D721Med (cell line): ENCODE measurements around the gene EGFL7.

Experiments used
- DNase-seq: peaks from one replicate; pipeline ENCODE4 v3.0.0; 2011; ENCODE audit warnings: low spot score; ENCODE audit not compliant: insufficient read length
- FAIRE-seq: peaks from 2 replicates; lab custom pipeline; 2011; peaks lifted over from hg19 to GRCh38; lab: Jason Lieb, UNC
- CTCF ChIP-seq: IDR thresholded peaks from 2 replicates; pipeline ENCODE4 v1.5.1; 2012; ENCODE audit warnings: mild to moderate bottlenecking, control low read depth; ENCODE audit not compliant: insufficient read depth; ENCODE audit errors: missing control alignments

EGFL7 gene

GRCh38 chr9:136654820-136655535 is 7.7 kb upstream of the EGFL7 start:
- no peak for TF ChIP-seq CTCF
- no peak for DNase-seq
- FAIRE-seq: no peak

DNA sequence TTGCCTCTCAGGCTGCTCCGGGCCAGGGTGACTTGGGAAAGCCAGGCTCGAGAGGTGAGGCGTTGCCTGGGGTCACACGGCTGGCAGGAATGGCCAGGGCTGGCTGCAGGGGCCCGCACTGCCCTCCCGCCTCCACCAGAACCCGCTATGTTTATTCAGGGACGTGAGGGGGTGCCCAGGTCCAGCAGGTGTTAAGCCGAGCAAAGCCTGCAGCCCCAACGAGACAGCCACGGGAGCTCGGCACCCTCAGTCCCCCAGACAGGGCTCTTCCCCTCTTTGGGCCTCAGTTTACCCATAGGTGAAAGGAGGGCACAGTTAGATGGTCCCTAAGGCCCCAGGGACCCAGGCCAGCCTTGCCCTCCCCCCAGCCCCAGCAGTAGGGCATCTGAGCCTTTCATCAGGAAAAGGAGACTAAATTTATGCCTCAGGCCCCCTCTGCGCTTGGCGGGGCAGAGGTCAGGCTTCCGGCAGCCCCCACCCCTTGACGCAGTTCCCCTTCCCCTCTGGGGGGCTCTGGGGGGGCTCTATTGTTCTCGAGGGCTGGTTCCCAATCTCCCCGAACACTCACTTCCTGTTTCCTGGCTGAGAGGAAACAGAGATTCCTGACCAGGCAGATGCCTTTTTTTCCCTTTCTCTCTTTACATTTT is 7.1 kb upstream of the EGFL7 start:
- no peak for DNase-seq
- no peak for TF ChIP-seq CTCF
- FAIRE-seq: no peak

DNA sequence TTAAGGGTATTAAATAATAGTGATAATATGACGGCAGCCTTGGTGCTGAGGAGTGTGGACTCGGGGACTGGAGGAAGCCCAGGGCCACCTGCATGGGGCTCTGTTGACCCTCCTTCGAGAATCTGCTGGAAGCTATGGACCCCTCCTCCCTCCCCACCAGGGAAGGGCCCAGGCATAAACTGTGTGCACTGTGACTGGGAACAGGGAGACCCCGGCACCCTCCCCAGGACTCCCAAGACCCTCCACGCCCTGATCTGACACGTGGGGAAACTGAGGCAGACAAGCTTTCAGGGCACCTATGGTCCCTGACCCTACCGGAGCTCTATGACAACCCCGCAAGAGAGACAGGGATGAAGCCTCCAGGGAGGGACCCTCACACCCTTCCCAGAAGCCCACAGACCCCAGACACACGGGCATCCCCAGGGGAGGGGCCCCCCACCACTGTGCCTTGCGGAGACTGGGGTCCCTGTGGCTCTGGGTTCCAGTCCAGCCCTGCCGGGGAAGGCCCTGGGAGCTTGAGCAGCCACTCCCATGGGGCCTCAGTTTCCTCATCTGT is 6.5 kb upstream of the EGFL7 start:
- TF ChIP-seq CTCF: no peak
- no peak for FAIRE-seq
- DNase-seq: no peak

DNA sequence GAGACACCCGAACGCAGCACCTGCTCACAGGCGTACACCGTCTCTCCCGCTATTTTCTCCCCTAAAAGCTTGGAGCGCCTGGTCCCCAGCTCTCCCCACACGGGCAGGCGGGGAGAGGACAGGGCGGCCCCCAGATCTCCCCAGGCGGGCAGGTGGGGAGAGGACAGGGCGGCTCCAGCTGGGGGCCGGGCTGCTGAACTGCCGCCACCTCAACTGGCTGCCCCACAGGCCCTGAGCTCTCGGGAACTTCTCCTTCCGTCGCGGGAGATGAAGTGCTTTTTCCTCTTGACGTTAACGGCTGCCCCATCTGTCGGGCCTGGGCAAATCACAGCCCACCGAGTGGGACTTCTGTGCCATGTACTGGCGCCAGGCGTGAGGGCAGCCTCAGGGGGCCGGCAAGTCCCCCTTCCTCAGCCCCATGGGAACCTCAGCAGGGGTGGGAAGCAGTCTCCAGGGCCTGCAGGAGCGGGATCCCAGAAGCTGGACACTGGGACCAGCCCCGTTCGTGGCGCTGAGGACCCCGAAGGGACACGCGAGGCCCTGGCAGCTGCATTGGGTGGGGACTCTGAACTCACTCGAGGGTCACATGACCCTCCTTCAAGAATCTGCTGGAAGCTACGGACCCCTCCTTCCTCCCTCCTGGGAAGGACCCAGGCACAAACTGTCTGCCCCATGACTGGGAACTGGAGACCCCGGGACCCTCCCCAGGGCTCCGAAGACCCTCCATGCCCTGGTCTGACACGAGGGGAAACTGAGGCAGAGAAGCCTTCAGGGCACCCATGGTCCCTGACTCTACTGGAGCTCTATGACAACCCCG is 5.7 kb upstream of the EGFL7 start:
- no peak for TF ChIP-seq CTCF
- FAIRE-seq (no peak), DNase-seq (no peak)

DNA sequence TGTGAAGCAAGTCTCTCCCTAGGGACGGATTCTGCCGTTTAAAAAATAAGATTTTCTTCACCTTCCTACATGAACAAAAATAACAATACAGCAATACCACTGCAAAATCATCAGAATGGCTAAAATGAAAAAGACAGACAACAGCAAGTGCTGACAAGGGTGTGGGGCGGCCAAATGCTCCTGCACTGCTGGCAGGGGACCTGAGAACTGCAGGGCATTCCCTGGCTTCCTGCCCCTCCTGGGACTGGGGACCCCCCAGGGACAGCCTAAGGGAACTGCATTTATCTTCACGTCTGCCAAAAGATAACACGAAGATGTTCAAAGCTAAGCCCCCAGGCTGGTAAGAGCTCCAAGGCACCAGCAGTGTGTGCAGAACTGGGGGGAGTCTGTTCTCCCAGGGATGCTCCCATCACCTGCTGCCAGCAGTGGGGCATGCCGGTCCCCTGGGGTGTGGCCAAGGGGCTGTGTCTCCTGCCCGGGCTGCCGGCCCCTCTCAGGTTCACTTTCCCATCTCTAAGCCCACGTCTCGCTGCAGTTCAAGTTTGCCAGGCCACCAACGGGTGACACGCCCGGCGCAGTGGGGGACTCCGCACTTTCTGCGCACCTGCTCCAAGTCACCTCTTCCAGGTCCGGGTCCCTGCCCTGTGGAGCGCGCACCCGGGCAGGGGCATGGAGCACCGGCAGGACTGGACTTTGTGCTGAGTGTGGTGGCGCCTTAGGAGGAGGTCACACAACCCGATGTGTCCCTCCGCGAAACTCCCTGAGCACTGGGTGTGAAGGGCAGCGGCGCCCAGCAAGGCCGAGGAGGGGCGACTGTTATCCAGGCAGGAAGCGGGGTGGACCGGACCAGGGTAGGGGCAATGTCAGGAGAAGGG is 4.5 kb upstream of the EGFL7 start:
- no peak for DNase-seq
- FAIRE-seq: no peak
- no peak for TF ChIP-seq CTCF

DNA sequence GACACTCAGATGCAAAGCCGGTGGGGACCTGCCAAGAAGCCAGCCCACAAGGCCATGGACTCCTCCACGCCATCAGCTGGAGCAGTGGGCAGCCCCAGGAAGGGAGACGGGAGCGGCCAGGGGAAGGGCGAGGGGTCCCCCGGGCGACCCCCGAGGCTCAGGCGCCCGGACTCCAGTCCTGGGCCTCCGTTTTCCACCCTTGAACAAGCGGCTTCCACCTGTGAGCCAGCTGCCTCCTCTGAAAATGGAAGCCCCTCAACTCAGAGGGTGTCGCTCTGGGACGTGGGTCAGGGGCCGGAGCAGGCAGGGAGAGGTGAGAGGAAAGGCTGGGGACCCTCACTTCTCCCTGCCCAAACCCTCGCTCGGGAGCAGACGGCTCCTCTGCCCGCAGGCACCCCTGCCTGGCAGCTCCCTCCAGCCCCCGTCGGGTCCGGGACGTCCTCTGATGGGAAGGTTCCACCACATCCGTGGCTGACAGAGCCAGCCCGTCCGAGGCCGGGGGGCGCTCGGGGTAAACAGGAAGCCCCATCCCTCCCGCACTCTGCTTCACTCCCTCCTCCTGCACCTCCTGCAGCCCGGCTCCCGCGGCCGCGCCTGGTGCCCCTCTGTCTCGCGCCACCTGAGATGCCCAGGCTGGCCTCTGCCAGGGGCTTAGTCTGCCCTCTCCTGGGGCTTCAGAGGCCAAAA is 3.7 kb upstream of the EGFL7 start:
- DNase-seq: no peak
- FAIRE-seq: no peak
- no peak for TF ChIP-seq CTCF
